Nephron progenitor cell (in vitro differentiated cells): ENCODE data around the gene RPH3AL.

Experiments used
- DNase-seq: peaks from one replicate; pipeline ENCODE4 v3.0.0; 2021
- H3K27ac Mint-ChIP-seq: 2 replicates; pipeline ENCODE4 v1.8.0; 2021; ENCODE audit warnings: mild to moderate bottlenecking, moderate library complexity, mixed read lengths
- H3K27me3 Mint-ChIP-seq: 2 replicates; pipeline ENCODE4 v1.8.0; 2021; ENCODE audit warnings: mild to moderate bottlenecking, low read depth, mixed read lengths; ENCODE audit not compliant: poor library complexity
- H3K36me3 Mint-ChIP-seq: 2 replicates; pipeline ENCODE4 v1.8.0; 2021; ENCODE audit warnings: low read depth, mixed read lengths
- H3K4me1 Mint-ChIP-seq: 2 replicates; pipeline ENCODE4 v1.8.0; 2021; ENCODE audit warnings: mixed read lengths
- H3K4me3 Mint-ChIP-seq: 2 replicates; pipeline ENCODE4 v1.8.0; 2021; ENCODE audit warnings: mild to moderate bottlenecking, moderate library complexity, mixed read lengths
- H3K9me3 Mint-ChIP-seq: 2 replicates; pipeline ENCODE4 v1.8.0; 2021; ENCODE audit warnings: mild to moderate bottlenecking, moderate library complexity, mixed read lengths
- TF ChIP-seq, protein P1 (sequence below): fragments of 200-600 bp; sonication (generic); IDR thresholded peaks from 2 replicates; pipeline ENCODE4 v1.5.0; 2021; ENCODE audit warnings: antibody characterized with exemption

RPH3AL gene

DNA sequence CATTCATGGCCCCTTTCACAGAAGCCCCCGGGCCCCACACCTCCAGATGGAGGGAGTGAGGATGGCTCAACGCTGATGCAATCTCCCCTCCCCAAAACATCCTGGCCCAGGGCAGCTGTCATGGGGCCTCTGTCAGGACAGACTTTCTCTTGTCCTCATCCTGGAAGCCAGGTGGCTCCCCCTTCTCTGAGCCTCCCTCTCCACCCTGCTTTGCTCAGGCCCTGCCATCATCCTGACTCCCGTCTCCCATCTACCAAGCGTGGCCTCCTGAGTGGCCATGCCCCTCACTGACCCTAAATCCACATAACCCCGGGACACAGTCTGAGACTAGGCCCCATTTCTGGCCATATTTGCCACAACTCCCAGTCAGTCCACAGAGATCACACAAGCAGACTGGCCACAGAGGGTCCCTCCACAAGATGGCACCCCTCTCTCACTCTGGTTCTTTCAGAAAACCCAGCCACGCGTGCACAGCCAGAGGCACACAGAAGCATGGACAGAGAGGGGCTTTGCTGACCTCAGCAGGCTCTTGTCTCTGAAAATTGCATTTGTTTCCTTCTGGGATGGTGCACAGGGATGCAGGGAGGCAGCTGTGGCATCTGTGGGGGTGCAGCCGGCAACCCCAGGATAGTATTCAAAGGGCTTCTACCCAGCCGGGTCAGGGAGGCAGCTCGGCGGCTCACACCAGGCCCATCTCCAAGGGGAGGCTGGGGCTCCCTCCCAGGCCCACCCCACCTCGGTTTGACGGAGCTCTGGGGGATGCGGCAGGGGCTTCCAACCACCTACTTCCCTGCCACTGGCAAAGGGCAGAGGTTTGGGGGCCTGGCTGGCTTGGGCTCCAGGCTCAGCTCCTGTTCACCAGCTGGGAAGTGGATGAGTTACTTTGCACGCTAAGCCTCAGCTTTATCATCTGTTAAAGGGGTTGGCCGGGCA, 188.0 kb downstream of the RPH3AL start:
- Mint-ChIP-seq H3K9me3 (no peaks in the 10 kb centered on the region), H3K4me3 (no peak overlapping the region), H3K4me1 (peaks cover 17% of the 10 kb centered on the region), H3K27ac (no peak overlapping the region), H3K27me3 (peaks cover 14% of the 10 kb centered on the region), H3K36me3 (no peaks in the 10 kb centered on the region)
- TF ChIP-seq, protein P1, sequence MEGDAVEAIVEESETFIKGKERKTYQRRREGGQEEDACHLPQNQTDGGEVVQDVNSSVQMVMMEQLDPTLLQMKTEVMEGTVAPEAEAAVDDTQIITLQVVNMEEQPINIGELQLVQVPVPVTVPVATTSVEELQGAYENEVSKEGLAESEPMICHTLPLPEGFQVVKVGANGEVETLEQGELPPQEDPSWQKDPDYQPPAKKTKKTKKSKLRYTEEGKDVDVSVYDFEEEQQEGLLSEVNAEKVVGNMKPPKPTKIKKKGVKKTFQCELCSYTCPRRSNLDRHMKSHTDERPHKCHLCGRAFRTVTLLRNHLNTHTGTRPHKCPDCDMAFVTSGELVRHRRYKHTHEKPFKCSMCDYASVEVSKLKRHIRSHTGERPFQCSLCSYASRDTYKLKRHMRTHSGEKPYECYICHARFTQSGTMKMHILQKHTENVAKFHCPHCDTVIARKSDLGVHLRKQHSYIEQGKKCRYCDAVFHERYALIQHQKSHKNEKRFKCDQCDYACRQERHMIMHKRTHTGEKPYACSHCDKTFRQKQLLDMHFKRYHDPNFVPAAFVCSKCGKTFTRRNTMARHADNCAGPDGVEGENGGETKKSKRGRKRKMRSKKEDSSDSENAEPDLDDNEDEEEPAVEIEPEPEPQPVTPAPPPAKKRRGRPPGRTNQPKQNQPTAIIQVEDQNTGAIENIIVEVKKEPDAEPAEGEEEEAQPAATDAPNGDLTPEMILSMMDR, result peak; percentile 64
- peak; percentile 68 for DNase-seq

DNA sequence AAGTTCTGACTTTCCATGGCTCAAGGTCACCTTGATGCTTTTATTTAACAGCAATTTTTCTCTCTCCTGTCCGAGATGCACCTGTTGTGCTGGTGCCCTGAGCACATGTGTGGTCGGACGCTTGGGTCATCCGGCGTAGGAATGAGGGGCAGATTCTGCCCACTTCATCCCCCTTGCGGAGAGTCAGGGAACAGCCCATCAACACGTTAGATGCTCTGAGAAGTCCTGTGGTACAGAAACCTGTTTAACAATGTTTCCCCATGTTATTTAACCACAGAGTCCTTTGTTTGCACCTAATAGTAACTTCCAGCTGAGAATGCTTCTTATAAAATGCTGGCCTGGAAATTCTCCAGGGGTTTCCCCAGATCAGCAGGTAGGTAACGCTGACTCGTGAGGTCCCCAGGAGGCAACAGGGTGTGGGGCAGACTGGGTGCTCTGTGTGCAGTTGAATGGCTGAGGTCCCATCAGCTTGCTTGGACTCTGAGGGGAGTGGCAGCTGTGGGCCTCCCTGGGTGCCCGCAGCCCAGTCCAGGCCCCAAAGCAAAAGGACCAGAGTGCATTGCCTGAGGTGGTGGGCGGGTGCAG, 189.0 kb downstream of the RPH3AL start:
- DNase-seq, result no peak

DNA sequence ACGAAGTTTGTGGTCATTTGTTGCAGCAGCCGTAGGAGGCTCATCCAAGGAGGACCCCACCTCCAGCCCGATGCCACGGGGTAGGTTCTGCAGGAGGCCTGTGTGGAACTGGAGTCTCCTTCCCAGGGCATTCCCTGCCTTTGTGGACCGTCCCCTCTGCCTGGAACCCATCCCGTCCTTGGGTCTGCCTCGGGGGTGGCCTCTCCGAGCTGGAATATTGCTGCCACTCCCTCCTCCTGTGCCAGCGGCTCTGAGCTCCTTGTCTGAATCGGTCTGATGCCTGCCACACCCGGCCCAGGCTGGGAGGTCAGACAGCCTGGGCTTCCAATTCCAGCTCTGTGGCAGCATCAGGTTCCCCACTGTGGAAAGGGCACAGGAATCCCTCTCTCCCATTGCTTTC, 189.9 kb downstream of the RPH3AL start:
- H3K4me1 Mint-ChIP-seq, result peaks cover 12% of the 10 kb centered on the region
- H3K27me3 Mint-ChIP-seq, result peaks cover 14% of the 10 kb centered on the region
- no peak overlapping the region for H3K27ac Mint-ChIP-seq
- TF ChIP-seq, protein P1, result no peak
- no peak overlapping the region for H3K4me3 Mint-ChIP-seq
- DNase-seq, result no peak
- no peaks in the 10 kb centered on the region for H3K36me3 Mint-ChIP-seq
- H3K9me3 Mint-ChIP-seq, result no peaks in the 10 kb centered on the region

More for the DNA sequence above, 189.0 kb downstream of the RPH3AL start:
- peaks cover 14% of the 10 kb centered on the region for H3K27me3 Mint-ChIP-seq
- peaks cover 12% of the 10 kb centered on the region for H3K4me1 Mint-ChIP-seq
- no peak overlapping the region for H3K27ac Mint-ChIP-seq
- H3K4me3 Mint-ChIP-seq, result no peak overlapping the region
- TF ChIP-seq, protein P1, result peak; percentile 37
- H3K9me3 Mint-ChIP-seq, result no peaks in the 10 kb centered on the region
- no peaks in the 10 kb centered on the region for H3K36me3 Mint-ChIP-seq
